GM19467 (cell line): ENCODE results near the gene RALY.

Experiments used
- ATAC-seq: cut with Tn5 transposase; IDR thresholded peaks from one replicate; pipeline ENCODE4 v1.9.1; 2021; ENCODE audit warnings: mild to moderate bottlenecking, moderate library complexity; ENCODE audit not compliant: unreplicated experiment

Gene RALY

DNA sequence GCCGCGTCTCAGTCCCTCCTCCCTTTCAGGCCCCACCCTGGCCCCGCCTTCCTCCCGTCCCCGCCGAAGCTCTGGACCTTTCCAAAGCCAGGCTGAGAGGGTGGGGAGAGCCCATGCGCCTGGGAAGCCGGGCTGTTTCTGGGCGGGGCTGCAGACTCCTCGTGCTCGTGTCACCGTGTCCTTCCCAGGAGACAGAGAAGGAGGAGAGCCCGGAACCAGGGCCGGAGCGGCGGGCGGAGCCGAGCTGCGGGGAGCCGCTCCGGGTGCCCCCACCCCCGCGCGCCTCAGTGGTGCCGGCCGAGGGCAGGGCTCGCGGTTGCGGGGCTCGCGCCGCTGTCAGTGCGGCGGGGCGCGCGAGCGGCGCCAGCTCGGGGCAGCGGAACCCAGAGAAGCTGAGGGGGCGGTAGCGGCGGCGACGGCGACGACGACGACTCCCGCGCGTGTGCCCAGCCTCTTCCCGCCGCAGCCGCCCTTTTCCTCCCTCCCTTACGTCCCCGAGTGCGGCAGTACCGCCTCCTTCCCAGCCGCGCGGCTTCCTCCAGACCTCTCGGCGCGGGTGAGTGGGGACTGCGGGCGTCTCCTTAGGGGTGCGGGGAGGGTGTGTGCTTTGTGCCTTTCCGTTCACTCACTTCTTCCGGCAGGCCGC lies at the start of gene RALY:
Gene RALY (plus strand): TSS at position 336 of the 646 bp plus-strand sequence. CDS start 78,164 bp downstream, outside the sequence.
- ATAC-seq: peak; percentile 50

DNA sequence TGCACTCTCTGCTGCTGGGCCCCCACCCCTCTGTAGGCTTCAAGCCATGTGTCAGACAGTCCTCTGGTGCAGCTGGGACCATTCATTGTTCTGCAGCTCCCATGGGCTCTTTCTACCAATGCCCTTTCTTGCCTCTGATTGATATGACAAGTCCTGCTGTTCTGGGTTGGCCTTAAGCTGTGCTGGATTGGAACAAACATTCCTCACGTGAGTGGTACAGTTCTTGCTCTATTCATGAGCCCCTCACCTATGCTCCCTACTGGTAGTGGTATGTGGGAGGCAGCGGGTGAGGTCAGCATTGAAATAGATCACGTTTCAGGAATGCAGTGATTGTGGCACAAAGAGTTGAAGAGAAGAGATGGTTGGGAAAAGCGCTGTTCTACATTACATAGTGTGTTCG lies 48.8 kb upstream of the RALY start:
- ATAC-seq: no peak

GRCh38 chr20:33945391-33946081 lies 48.2 kb upstream of the RALY start:
- ATAC-seq: no peak

DNA sequence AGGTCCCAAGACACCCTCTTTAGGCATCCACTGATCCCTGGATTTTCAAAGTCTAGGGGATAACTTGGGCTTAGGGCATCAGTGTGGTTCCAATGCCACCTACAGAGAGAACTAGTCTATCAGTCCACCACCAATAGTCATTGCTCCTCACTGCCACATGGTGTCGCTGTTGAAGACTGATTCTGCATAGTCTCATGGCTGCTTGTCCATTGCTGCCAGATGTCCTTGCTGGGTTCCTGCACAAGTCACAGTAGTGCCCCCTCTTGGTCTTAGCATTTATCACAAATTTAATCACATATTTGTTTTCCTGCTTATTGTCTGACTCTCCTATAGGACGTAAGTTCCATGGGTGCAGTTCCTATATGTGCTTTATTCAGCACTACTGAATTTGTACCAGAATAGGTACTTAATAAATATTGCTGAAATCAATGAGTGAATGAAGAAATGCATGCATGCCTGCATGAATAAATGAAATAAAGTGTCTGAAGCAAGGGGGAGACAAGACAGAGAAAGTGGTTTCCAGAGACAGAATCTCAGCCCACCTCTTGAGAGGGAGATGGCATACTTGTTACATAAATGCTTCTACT lies 45.9 kb upstream of the RALY start:
- no peak for ATAC-seq

- ATAC-seq: no peak
Measured at GRCh38 chr20:33948480-33948879, 45.2 kb upstream of the RALY start.

GRCh38 chr20:33951171-33951570 lies 42.5 kb upstream of the RALY start:
- ATAC-seq: no peak

GRCh38 chr20:33954504-33954903 lies 39.2 kb upstream of the RALY start:
- no peak for ATAC-seq

DNA sequence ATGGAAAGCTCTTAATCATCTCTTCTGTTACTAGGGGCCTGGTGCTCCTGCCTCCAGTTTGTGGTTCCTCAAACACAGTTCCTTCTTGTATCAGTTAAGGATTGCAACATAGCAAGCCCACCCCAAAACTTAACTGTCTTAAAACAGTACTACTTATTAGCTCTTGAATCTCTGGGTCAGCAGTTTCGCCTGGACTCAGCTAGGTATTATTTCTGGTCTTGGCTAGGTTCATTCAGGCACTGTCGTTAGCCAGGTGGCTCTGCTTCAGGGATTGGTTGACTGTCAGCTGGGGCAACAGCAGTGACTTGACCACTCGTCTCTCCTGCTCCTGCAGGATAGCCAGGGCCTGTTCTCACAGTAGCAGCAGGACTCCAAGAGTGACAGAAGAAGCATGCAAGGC lies 30.0 kb upstream of the RALY start:
- no peak for ATAC-seq

GRCh38 chr20:33964441-33964840 lies 29.3 kb upstream of the RALY start:
- ATAC-seq: no peak

DNA sequence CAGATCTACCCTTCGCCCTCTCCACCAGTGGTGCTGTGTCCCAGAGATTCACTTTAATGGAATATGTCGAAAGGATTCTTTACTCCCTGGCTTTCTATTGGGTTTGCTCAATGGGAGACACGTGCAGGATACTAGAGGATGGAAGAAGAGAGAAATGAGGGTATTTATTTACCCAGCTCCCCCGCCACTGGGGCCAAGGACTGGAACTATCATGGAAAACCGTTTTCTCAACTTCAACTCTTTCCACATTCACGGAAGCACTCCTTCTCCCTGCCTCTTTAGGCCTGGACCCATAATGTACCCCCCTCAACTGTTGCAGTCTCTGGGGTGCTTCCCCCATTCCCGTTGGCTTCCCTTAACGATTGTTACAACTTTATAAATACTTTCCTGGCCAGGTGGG lies 26.6 kb upstream of the RALY start:
- no peak for ATAC-seq

GRCh38 chr20:33969563-33969962 lies 24.1 kb upstream of the RALY start:
- ATAC-seq: no peak

DNA sequence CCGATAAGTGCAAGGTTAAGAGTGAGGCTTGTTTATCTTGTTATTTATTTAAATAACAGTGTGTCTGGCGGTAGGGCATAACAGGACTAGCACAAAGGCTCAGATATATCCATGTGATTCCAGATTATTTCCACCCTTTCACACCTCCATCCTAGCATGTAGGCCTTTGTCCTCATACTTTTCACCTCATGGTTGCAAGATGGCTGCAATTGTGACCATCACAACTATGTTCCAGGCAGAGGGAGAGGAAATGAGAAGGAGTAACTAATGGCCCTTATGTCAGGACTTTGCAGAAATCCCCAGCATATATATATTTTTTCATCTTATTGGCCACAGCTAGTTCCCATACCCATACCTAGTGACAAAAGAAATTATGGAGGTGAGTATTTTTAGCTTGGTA lies 23.5 kb upstream of the RALY start:
- no peak for ATAC-seq

DNA sequence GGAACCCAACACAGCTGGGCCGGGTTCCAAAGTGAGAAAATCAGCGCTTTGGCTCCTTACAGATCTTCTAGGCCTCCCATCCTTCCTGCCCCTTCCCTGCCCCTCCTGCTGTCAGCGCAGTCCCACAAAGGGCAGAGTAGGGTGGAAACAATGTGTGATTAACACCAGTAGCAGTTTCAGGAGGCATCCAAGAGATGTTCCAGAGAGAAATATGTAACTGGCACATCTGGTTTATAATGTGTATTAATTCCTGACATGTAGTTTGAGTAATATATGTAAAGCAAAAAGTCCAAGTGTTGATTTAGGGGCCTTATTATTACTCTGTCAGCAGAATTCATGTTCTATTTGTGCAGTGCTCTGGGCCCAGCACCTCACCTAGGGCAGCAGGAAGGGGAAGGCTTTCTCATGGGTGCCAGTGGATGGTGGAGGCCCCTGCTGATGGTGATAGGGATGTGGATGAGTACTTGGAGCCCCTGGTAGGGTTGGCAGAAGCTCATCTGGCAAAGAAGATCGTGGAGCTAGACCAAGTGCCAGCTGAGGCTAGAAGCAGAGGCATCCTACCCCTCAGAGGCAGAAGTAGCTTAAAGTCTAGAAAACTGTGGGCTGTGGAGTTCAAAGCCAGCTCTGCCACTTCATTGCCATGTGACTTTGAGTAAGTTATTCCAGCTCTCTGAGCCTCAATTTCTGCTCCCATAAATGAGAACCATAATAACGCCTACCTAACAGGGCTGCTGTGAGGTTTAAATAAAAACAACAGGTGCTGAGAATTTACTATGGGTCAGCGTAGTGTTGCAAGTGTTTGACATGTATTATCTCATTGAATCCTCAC lies 22.4 kb upstream of the RALY start:
- no peak for ATAC-seq

DNA sequence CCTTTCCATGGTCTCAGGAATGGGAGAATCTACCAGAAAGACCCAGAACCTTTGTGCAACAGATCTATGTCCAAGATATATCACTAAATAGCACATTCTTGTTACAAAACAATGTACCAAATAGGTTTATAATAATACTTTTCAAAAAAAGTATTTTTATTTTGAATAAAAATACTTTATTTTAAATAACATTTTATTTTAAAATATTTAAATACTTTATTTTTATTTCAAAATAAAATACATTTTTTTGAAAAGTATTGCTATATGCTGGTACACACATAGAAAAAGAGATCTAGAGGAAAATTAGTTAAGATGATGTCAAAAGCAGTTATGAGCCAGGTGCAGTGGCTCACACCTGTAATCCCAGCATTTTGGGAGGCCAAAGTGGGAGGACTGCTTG lies 16.8 kb upstream of the RALY start:
- ATAC-seq: no peak

GRCh38 chr20:33977535-33977934 lies 16.2 kb upstream of the RALY start:
- no peak for ATAC-seq

GRCh38 chr20:33979094-33979493 lies 14.6 kb upstream of the RALY start:
- no peak for ATAC-seq

- ATAC-seq: no peak
Measured at GRCh38 chr20:33981347-33981746, 12.4 kb upstream of the RALY start.

DNA sequence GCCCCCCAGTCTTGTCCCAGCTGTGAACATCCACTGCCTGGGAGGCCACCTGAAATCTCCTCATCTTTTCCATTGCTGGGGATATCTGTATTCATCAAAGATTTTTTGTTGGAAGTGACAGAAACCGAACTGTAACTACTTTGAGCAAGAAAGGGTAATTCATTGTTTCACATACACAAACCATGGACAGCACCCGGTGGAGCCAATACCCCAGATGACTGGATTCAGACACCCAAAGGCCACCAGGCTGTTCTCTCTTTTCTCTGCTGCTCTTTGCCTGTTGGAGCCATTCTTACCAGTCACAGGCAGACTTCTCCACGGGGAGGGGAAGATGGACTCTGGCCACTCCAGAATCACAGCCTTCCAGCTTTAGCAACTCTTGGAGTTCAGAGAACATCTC lies 11.7 kb upstream of the RALY start:
- no peak for ATAC-seq

- no peak for ATAC-seq
Measured at GRCh38 chr20:33983371-33983770, 10.3 kb upstream of the RALY start.

GRCh38 chr20:33984182-33984719 lies 9.5 kb upstream of the RALY start:
- no peak for ATAC-seq

GRCh38 chr20:33985280-33985679 lies 8.4 kb upstream of the RALY start:
- no peak for ATAC-seq
